Neuronal stem cell (in vitro differentiated cells): Measurements from ENCODE around the gene TXNDC11.

Source experiments
- DNase-seq: peaks from one replicate; pipeline ENCODE4 v3.0.0-alpha.2; 2013; ENCODE audit warnings: low spot score
- H2AFZ ChIP-seq: one replicate; pipeline ENCODE4 v1.6.1; 2013; ENCODE audit warnings: mild to moderate bottlenecking, low read length, inconsistent platforms
- H2AK5ac ChIP-seq: 2 replicates; pipeline ENCODE4 v1.6.1; 2013; ENCODE audit warnings: low read depth, mild to moderate bottlenecking, inconsistent platforms, low read length, moderate library complexity, mixed read lengths
- H2BK120ac ChIP-seq: 2 replicates; pipeline ENCODE4 v1.6.1; 2013; ENCODE audit warnings: low read depth, mild to moderate bottlenecking, inconsistent platforms, low read length, moderate library complexity, mixed read lengths
- H2BK12ac ChIP-seq: one replicate; pipeline ENCODE4 v1.6.1; 2013; ENCODE audit warnings: low read length, inconsistent platforms
- H2BK15ac ChIP-seq: 2 replicates; pipeline ENCODE4 v1.6.1; 2013; ENCODE audit warnings: mild to moderate bottlenecking, low read length, inconsistent platforms, mixed read lengths
- H2BK5ac ChIP-seq: one replicate; pipeline ENCODE4 v1.6.1; 2013; ENCODE audit warnings: inconsistent platforms, mild to moderate bottlenecking, low read length, moderate library complexity
- H3K14ac ChIP-seq: one replicate; pipeline ENCODE4 v1.6.1; 2013; ENCODE audit warnings: low read length, inconsistent platforms
- H3K18ac ChIP-seq: 2 replicates; pipeline ENCODE4 v1.6.1; 2013; ENCODE audit warnings: low read length, inconsistent platforms
- H3K23ac ChIP-seq: 2 replicates; pipeline ENCODE4 v1.6.1; 2013; ENCODE audit warnings: low read depth, mild to moderate bottlenecking, mixed read lengths, low read length, inconsistent platforms; ENCODE audit not compliant: poor library complexity
- H3K27ac ChIP-seq: replicated peaks from 3 replicates; pipeline ENCODE4 v1.5.1; 2013; ENCODE audit warnings: low read length, inconsistent platforms
- H3K27me3 ChIP-seq, 3 experiments: 2 replicates each; pipeline ENCODE4 v1.6.1; 2013; ENCODE audit warnings: low read length in 3 of 3, mild to moderate bottlenecking in 2 of 3, inconsistent platforms in 1 of 3, low read depth in 1 of 3, mixed read lengths in 1 of 3, moderate library complexity in 1 of 3; ENCODE audit not compliant: control insufficient read depth in 3 of 3, insufficient read depth in 3 of 3
- H3K36me3 ChIP-seq, 2 donors: replicated peaks in 1 of 2; 2 replicates each; pipeline ENCODE4 v1.6.1; 2013; ENCODE audit warnings: low read length in 2 of 2; ENCODE audit not compliant: control insufficient read depth in 2 of 2, insufficient read depth in 2 of 2
- H3K4ac ChIP-seq: 2 replicates; pipeline ENCODE4 v1.6.1; 2013; ENCODE audit warnings: inconsistent platforms, mild to moderate bottlenecking, low read length, moderate library complexity
- H3K4me1 ChIP-seq, 2 donors: 1 replicate in 1 of 2; 2 replicates in 1 of 2; pipeline ENCODE4 v1.6.1; 2013; ENCODE audit warnings: low read length in 2 of 2, low read depth in 1 of 2; ENCODE audit not compliant: control insufficient read depth in 2 of 2, insufficient read depth in 1 of 2
- H3K4me2 ChIP-seq: one replicate; pipeline ENCODE4 v1.6.1; 2013; ENCODE audit warnings: mild to moderate bottlenecking, low read length, inconsistent platforms; ENCODE audit not compliant: insufficient read depth, poor library complexity, severe bottlenecking
- H3K4me3 ChIP-seq, 2 donors: 2 replicates each; pipeline ENCODE4 v1.5.1; 2013; ENCODE audit warnings: low read length in 2 of 2, mild to moderate bottlenecking in 2 of 2, inconsistent platforms in 1 of 2, moderate library complexity in 1 of 2
- H3K79me1 ChIP-seq: one replicate; pipeline ENCODE4 v1.6.1; 2013; ENCODE audit warnings: low read depth, mild to moderate bottlenecking, inconsistent platforms, low read length, moderate library complexity
- H3K9ac ChIP-seq: one replicate; pipeline ENCODE4 v1.6.1; 2013; ENCODE audit warnings: mild to moderate bottlenecking, low read depth, low read length, inconsistent platforms; ENCODE audit not compliant: poor library complexity
- H3K9me3 ChIP-seq, 2 donors: replicated peaks in 1 of 2; 2 replicates each; pipeline versions ENCODE3 to v1.6.1; 2013; ENCODE audit warnings: low read length in 2 of 2, mild to moderate bottlenecking in 2 of 2, inconsistent platforms in 1 of 2, low read depth in 1 of 2, mixed read lengths in 1 of 2, moderate library complexity in 1 of 2; ENCODE audit not compliant: control insufficient read depth in 2 of 2, insufficient read depth in 1 of 2
- H4K8ac ChIP-seq: one replicate; pipeline ENCODE4 v1.6.1; 2013; ENCODE audit warnings: low read depth, mild to moderate bottlenecking, inconsistent platforms, low read length, moderate library complexity
- H4K91ac ChIP-seq: one replicate; pipeline ENCODE4 v1.6.1; 2013; ENCODE audit warnings: low read length, low read depth, mild to moderate bottlenecking, inconsistent platforms; ENCODE audit not compliant: poor library complexity
- WGBS, 2 donors: extraction: QIAGEN DNeasy Blood & Tissue Kit; methylation state at CpG; one replicate each; pipeline ENCODE4 v1.1.7; 2013; ENCODE audit warnings: missing lambda C conversion rate in 2 of 2, mixed read lengths in 1 of 2; ENCODE audit not compliant: insufficient read length in 2 of 2, insufficient replicate concordance in 1 of 2; ENCODE audit errors: extremely low coverage in 2 of 2; 5-methylcytosine and 5-hydroxymethylcytosine counted together

TXNDC11 gene

DNA sequence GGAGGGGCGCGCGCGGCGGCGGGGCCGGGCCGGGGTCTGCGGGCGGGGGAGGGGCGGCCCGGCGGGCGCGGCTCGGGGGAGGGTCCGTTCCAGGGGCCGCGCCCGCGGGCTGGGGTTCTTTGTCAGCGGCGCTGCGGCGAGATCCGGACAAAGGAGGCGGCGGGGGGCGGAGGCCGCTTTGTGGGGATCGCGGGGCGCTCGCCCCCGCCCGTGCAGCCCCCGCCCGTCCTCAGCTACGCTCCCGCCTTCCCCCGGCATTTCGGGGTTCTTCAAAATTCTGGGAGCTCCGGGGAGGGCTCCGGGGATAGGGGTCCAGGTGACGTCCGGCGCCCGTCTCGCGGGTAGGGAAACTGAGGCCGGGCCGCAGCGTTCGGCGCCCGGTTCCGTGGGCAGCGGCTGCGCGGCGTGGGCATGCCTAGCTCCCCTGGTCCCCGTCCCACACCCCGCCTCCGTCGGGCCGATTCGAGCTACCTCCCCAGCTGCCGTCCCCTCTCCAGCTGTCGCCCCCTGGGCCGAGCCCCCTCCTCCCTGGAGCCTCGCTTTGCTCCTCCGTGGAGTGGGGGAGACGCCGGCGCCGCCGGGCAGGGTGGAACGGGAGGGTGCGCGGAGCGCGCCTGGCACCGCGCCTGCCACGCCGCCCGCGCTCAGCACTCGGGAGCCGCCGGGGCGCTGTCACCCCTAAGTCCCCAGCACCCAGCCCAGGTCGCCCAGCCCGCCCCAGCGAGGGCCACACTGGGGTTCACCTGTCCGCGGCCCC is 73.9 kb downstream of the TXNDC11 start:
- Histone ChIP-seq H3K18ac (peak overlapping the region; percentile 100), H3K23ac (peak overlapping the region; percentile 85), H2BK120ac (peak overlapping the region; percentile 61), H2BK15ac (peak overlapping the region; percentile 93), H3K9me3 (no peaks in the 10 kb centered on the region), H4K91ac (peak overlapping the region; percentile 81), H3K4me3 (peak overlapping the region; percentile 96 to 99), H2AFZ (peak overlapping the region; percentile 83), H3K9ac (peak overlapping the region; percentile 100), H2AK5ac (peak overlapping the region; percentile 100), H3K4me1 (peaks cover 24 to 36% of the 10 kb centered on the region in 2 donors), H2BK12ac (peak overlapping the region; percentile 66), H3K27ac (no peak overlapping the region), H2BK5ac (peak overlapping the region; percentile 90), H3K4ac (peak overlapping the region; percentile 98), H3K14ac (peak overlapping the region; percentile 95), H3K4me2 (peak overlapping the region; percentile 69), H4K8ac (peak overlapping the region; percentile 31), H3K36me3 (peaks cover 6 to 29% of the 10 kb centered on the region in 2 donors), H3K27me3 (no peaks in the 10 kb centered on the region), H3K79me1 (peaks cover 37% of the 10 kb centered on the region)
- no CpG with 5 or more reads among the region's 97 CpGs for WGBS, 2 donors
- peak; percentile 45 for DNase-seq

DNA sequence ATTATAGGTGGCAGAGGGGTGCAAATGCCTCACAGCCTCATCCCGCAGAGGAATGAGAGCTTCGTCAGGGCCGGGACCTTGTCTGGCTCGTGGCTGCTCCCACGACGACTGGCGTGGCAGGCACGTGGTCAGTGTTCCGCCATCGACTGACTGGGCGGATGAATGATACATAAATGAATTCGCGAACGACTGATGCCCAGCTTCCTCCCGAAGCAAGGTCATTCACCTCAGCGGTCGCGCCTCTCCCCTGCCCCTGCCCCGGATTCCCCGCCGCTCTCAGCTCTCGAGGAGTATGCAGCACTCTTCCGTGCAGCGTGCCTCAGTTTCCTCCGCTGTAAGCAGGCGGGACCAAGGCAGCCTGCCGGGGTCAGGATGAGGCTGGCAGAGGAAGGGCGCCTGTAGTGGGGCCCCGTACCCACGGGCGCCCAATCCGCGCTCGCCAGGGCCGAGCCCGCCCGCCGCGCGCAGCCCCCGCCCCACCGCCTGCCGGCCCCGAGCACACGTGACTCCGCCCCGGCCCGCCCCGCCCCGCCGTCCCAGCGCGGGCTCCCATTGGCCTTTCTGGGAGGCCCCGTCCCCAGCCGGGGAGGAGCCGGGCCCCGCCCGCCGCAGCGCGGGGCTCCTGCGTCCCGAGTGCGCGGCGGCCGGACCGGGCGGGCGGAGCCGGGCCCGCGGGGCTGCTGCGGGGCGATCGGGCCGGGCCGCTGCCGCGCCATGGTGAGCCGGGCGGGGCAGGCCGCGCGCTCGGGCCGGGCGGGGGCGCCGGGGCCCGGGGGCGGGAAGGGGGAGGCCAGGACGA is 74.6 kb downstream of the TXNDC11 start, which contains the start of gene SNN:
Gene SNN, plus strand, starts transcription at position 632 of the 799 bp plus-strand sequence. CDS start 7,605 bp downstream, outside the sequence.
- Histone ChIP-seq H2BK15ac (peak within 1 kb of the TSS; percentile 93), H3K9ac (peak within 1 kb of the TSS; percentile 100), H3K4me3 (peak within 1 kb of the TSS; percentile 96 to 99), H2BK120ac (peak within 1 kb of the TSS; percentile 61), H2BK5ac (peak within 1 kb of the TSS; percentile 90), H3K14ac (peak within 1 kb of the TSS; percentile 95), H4K91ac (peak within 1 kb of the TSS; percentile 81), H3K27ac (no peak within 1 kb of the TSS), H2AFZ (peak within 1 kb of the TSS; percentile 97), H3K79me1 (peaks cover 34% of the 10 kb centered on the region), H3K4ac (peak within 1 kb of the TSS; percentile 98), H3K36me3 (peaks cover 5 to 21% of the 10 kb centered on the region in 2 donors), H3K18ac (peak within 1 kb of the TSS; percentile 100), H2AK5ac (peak within 1 kb of the TSS; percentile 100), H2BK12ac (peak within 1 kb of the TSS; percentile 66), H4K8ac (peak within 1 kb of the TSS; percentile 31), H3K27me3 (no peaks in the 10 kb centered on the region), H3K4me1 (peaks cover 24 to 33% of the 10 kb centered on the region in 2 donors), H3K23ac (peak within 1 kb of the TSS; percentile 85), H3K4me2 (peak within 1 kb of the TSS; percentile 69), H3K9me3 (no peaks in the 10 kb centered on the region)
- WGBS, 2 donors: no CpG with 5 or more reads among the region's 93 CpGs
- peak; percentile 85 for DNase-seq

DNA sequence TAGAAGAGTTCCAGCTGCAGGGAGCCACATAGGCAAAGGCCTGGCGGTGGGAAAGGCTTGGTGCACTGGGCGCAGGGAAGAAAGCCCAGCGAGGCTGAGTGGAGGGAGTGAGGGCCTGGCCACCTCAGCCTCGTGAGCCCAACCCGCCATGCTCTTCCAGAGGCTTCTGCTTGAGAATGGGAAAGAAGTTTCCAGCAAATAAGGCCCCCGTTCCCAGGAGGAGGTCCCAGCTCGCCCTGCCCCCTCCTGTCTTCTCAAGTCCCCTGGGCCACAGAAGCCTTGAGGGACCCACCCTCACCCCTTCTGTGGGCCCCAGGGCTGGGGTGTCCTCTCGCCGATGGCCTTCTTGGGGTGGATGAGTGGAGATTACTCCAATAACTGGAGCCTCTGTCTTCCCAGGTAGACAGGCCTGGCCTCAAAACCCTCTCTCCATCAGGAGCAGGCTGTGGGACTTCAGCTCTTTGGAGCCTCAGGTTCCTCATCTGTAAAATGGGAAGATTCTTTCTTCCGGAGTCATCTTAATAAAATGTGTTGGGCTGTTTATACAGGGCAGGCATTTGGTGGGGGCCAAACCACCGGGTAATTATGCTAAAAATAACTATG is 75.3 kb downstream of the TXNDC11 start:
- no CpG with 5 or more reads among the region's 11 CpGs for WGBS, 2 donors
- Histone ChIP-seq H3K27ac (no peak overlapping the region), H3K4me1 (peaks cover 24 to 33% of the 10 kb centered on the region in 2 donors), H3K4ac (no peak overlapping the region), H3K23ac (peak overlapping the region; percentile 27), H4K8ac (no peak overlapping the region), H2AK5ac (peak overlapping the region; percentile 95), H3K18ac (peak overlapping the region; percentile 67), H3K9ac (peak overlapping the region; percentile 85), H3K9me3 (no peaks in the 10 kb centered on the region), H3K36me3 (peaks cover 4 to 16% of the 10 kb centered on the region in 2 donors), H3K4me2 (no peak overlapping the region), H3K79me1 (peaks cover 27% of the 10 kb centered on the region), H3K27me3 (no peaks in the 10 kb centered on the region), H2AFZ (peak overlapping the region; percentile 97), H2BK15ac (peak overlapping the region; percentile 83), H3K4me3 (peak overlapping the region in 1 of 2 donors; percentile 47), H3K14ac (no peak overlapping the region), H2BK12ac (peak overlapping the region; percentile 4), H2BK5ac (peak overlapping the region; percentile 29), H2BK120ac (no peak overlapping the region), H4K91ac (no peak overlapping the region)
- DNase-seq: no peak
